NOMO-1 treated with DMSO at 0.1 percent for 48 hours (cell line): ENCODE results near the gene IMMP2L.
A peak's percentile ranks its signal among the peaks of the same experiment; 100 is the strongest.

Experiments
- DNase-seq: peaks from one replicate; lab custom pipeline; 2025; ENCODE audit not compliant: unreplicated experiment; lab: John Stamatoyannopoulos, UW

Gene IMMP2L

DNA sequence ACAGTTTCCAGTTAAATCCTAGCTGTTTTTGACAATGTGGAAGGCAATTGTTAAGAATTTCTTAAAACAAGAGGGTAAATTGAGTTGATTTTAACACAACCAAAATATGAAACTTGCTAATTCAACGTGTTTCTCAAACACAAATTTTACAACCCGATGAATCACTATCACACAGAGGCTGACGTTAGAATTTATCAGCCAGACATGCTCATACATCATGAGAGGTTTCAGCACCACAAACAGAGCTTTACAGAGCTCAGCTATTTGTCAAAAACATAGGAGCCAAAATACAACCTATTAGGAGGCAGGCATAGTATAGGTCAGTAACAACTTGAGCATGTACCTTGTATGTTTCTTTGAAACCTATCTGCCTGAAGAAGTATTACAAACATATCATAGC is 435.3 kb downstream of the IMMP2L start:
- DNase-seq = no peak

DNA sequence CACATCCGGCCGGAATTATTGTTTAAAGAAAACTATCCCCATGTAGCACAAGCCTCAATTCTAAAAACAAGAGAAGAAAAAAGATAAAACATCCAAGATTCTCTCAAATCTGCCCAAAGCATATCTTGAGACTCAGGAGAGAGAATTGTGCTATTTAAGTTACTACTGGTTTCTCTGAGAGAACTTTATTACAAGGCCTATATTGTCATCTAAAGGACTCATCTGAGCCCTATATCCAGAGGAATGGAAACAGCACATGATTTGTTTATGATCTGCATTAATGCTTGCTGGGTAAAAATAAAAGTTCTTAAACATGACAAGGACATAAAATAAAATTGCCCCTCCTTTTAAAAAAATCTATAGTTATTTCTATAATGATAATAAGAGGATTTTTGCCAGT is 446.3 kb downstream of the IMMP2L start:
- no peak for DNase-seq

DNA sequence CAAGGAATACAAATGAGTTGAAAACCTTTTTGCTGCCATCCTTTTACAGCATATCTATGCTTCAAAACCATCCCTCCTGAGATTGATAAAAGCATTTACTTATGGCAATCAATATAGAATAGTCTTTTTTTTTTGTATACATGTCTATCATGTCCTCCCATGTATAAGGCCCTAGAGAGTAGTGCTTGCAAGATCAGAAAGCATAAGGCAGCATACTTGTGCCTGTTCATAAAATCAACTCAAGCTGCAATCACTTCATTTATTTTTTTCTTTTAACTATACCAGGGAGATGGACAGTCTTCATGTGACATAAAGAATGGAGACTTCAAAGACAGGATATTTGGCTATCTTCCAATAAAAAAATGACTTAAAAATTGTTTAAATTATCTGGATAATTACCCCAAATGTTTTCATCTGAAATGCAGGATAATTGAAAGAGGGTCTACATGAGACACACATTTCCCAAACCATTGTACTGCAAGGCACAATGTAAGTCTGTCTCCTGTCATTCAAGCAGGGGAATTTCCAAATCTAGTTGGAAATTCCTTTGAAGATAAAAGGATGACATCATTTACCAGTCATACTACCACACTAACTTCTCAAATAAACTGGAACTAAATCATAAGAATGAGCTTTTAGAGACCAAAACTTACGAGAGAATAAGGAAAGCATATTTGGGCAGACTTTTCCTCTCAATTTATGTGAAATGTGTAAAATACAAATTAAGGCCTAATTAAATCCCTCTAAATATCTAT is 448.9 kb downstream of the IMMP2L start:
- no peak for DNase-seq

DNA sequence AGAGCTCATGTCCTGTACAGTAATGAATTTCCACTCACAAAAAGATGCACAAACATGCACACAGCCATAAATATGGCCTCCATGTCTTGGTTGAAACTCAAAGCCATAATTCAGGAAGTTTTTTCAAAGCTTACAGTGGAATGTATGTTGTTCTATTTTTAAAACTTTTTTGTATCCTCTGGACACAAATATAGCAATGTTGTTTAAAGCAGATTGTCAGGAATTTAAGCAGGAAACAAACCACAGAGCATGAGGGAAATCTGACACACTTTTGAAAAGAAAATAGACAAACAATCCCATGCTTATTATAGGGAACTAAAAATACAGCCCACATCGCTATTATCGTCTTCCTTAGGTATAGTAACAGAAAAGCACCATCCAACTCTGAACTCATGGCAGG is 449.9 kb downstream of the IMMP2L start:
- DNase-seq = no peak

GRCh38 chr7:111108496-111108895 is 453.8 kb downstream of the IMMP2L start:
- DNase-seq = no peak

DNA sequence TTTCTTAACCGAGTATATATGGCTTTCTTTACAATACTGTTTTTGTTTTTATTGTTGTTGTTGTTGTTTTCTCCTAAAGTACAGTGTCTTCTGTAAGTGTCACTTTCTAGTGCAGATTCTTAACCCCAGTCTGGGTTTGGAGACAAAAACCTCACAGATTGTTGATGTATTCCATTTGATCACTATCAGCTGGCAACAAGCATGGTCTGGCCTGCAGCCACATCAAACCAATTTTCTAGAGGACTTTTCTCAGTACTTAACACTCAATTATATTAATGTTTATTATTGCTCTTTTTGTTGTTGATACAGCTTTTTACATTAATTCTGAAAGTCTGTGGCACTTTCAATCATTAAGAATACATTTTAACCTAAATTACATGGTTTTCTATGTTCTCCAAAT is 454.3 kb downstream of the IMMP2L start:
- no peak for DNase-seq

- no peak for DNase-seq
Observed at GRCh38 chr7:111107579-111107978, 454.7 kb downstream of the IMMP2L start.

DNA sequence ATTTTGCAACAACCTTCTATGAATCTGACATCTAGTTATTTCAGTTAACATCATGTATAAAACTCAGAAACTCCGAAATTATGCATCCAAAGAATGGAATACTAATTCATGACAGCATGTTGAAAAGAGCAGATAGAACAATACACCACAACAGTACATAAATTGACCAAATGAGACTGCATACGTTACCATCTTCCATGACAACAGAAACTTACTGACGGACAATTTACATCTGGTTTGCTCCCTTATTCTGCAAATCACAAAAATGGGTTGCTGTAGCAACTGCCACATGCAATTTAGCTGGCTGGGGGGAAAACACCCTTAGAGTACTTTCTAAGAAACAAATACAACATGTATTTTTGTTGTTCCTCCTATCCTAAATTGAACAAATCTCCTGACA is 457.0 kb downstream of the IMMP2L start:
- DNase-seq = no peak

- DNase-seq = no peak
Observed at GRCh38 chr7:111104710-111105109, 457.6 kb downstream of the IMMP2L start.

GRCh38 chr7:111103678-111104274 is 458.5 kb downstream of the IMMP2L start:
- no peak for DNase-seq

DNA sequence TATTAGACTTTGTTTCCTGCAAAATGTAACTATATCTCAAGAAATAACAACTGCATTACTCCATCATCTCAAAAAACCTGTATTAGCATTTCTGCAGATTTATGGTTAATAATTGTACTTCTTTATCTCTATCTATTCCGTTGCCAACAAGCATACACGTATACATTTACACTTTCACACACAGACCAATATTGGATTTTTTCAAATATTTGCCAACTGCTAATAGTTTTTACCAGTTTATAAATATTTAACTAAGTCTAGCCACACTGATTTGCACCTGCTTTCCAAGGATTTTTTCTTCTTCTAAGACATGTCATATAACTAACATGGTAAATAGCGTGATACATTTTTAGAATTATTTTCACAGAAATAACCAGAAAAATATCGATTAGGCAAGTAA is 459.2 kb downstream of the IMMP2L start:
- no peak for DNase-seq

DNA sequence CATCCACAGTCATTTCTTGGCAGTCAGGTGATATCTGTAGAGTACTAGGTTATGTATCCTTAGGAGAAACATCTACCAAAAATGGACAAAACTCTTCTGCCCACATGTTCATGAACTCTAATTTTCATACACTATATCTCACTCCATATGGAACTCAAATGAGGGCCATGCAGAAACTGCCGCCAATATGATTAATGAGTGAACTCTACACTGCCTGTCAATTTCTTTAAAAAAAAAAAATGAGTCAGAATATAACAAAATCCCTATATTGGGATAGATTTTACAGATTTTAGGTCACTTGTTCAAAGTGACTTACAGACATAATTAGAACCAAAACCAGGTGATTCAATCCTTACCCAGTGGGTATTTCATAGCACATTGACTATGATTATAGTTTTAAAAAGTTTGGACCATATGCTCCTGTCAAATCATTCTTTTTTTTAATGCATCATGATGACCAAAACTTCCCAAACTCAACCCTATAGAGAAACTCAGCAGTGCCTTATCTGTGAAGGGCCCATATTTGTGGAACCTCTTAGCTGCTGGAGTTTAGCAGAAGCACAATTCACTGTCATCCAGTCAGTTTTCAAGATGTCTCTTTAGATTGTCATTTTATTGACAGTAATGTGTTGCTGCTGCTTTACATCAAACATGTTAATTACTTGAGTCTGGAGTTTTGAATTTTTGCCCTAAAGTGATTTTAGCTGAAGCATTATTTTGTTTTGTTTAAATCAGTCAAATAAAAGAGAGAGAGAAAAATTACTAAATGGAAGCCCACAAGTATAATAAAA is 460.2 kb downstream of the IMMP2L start:
- no peak for DNase-seq

GRCh38 chr7:111098926-111099250 is 463.4 kb downstream of the IMMP2L start:
- DNase-seq = no peak

DNA sequence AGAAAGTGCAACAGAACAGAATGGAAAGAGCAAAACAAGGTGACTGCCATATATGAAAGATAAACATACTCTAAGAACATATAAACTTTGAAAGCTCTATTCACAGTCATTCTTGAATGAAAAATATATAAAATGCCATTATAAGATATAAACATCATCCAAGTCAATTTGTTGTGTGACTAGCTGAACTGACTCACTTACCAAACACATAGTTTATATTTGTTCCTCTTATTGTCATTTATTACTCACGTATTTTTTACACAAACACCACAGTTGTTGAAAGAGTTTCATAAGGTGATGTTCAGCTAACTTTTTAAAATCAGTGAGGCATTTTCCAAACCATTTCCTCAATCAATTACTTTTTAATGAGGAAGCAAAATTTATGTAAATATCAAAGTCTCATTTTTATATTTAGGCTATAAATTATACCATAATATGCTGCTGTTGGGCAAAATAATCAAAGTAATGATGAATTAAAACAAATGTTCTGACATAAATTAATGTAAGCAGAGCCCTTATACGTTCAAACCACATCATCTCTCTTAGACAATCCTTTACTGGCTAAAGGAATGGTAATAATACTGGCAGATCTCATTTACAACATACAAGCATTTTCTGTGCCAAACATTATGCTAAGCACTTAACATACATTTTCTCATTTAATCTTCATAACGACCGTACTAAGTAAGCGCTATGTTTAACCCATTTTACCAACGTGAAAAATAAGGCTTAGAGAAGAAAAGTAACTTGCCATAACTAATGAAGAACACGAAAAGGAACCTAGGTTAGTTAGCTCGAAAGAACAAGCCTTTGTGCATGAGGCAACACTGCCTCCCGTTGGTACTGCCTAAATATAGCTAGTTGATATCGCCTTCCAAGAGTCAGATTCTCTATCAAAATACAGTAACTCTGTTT is 464.0 kb downstream of the IMMP2L start:
- DNase-seq = peak; percentile 19

DNA sequence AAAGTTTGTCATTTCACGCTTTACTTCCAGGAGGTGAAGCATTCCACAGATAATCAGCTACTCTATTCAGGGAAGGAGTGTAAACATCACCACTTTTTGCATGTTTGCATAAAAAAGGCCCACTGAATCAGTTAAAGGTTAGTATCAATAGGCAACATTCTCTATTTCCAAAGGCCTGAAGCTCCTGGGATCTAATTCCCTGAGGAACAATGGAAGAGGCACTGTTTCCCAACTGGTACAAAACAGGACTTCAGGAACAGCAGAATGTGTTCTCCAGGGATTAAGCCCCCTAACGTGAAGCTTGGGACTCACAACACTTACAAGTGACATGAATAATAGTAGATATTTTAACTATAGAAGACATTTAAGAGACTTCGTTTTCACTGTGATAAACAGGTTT is 465.3 kb downstream of the IMMP2L start:
- no peak for DNase-seq

DNA sequence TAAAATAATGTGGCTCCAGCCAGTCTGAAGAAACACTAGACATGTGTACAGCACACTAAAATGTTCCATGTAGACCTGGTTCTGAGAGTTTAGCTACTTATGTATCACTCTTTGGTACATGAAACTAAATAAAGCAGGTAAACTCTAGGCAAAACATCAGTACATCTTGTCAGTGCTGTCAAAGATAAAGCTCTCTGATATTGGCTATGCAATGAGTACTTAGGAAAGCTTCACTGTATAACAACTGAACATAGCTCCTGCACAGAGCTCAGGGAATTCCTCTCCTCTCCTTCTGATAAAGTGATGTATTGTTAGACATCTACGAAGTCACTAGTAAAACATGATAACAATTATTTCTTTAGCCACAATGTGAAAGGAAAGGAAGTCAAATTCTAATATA is 467.9 kb downstream of the IMMP2L start:
- no peak for DNase-seq

GRCh38 chr7:111093496-111093895 is 468.8 kb downstream of the IMMP2L start:
- DNase-seq = no peak

DNA sequence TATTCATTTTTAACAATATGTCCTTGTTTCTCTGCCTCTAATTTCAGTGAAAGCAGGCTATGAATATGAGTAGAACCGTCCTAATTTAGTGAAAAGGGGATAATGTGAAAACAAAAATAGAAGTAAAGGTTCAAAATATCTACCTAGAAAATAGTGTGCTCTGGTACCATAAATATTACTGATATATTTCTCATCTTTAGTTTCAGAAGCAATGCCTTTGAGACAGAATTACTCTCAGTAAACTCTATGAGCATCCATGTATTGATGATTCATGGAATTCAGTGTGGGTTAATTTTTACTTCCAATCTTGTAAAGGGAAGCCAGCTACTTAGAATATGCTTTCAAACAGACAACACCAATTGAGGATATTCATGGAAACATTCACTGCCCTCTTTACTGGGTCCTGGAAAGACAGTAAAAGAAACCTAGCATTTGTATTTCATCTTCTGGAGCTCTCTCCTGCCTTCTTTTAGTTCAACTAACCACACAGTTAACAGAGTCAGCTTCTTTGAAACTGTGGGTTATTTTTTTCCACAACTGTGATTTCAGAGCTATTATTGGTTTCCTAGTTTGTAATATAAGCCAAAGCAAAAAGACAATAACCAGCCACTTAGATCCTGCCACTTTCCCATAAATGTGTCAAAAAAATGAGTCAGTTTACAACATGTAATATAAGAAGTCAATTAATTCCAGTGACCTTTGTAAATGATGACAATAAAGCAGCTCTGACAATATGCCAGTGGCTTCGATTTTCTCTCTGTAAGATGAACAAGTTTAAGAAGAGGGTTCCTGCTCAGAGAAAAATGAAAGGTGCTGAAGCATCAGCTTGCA is 469.7 kb downstream of the IMMP2L start:
- DNase-seq = no peak

DNA sequence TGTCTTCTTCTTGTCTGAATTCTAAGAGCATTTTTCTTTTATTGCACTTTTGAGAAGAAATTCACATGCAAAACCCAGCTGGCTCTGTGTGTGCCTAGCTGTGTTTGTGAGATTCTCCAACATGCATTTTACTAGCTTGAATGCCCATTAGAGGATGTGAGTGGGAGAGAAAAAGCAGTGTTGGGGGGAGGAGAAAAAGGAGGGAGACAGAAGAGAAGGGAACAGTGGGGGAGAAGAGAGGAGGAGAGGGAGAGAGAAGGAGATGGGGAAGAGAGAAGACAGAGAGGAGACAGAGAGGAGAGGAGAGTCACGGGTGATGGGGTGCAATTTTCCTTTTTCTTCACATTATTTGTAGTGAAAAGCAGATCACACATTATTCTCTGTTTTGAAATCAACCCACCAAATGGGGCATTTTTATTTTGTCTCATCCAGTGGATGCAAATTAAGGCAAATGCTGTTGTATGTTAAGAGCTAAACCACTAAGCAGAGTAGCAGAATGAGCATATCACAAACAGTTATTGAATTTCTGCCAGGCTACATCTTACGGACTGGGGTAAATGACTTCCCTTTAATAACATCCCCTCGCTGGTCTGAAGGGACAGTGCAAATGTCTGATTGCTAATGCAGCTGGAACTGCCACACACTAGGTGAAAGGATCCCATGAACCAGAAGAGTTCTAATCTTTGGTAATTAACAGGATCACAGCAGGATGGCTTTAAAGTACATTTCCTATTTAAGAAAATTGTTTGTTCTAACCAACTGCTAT is 470.5 kb downstream of the IMMP2L start:
- DNase-seq = no peak

DNA sequence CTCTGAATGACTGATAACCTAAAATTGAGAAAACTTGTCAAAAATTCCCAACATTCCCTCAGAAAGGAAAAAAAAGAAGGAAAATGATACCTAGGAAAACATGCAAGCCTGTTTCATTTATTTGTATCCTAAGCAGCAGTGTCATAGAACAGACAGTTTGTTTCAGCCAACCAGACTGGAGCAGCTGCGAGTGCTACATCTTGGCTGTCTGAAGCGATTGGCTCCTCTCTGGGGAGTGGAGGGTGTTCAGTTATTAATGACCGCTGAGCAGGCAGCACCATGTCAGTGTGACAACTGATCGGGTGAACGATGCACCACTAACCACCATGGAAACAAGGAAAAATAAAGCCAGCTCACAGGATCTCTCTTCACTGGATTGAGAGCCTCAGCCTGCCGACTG is 471.4 kb downstream of the IMMP2L start, which contains the start of gene LRRN3:
Gene LRRN3, plus strand, starts transcription at position 282 of the 400 bp plus-strand sequence. CDS start 31,646 bp downstream, outside the sequence.
- DNase-seq = no peak
